Smooth muscle cell (in vitro differentiated cells): ENCODE results near the gene TRAIP. TPM values are rescaled to one million over a fixed set of nuclear protein-coding genes. Genes with fewer than 3 reads are reported as not detected.

Experiments used
- DNase-seq: peaks from one replicate; lab custom pipeline; 2025; ENCODE audit not compliant: unreplicated experiment; lab: John Stamatoyannopoulos, UW
- H2AFZ ChIP-seq: fragments of 200-600 bp; sonication (generic); 2 replicates; pipeline ENCODE4 v1.6.0; 2016; ENCODE audit warnings: antibody characterized with exemption, low read depth, mild to moderate bottlenecking
- H3F3A ChIP-seq: fragments of 200-600 bp; sonication (generic); 2 replicates; pipeline ENCODE4 v1.6.0; 2017; ENCODE audit warnings: antibody characterized with exemption, low read depth
- H3K27ac ChIP-seq: fragments of 200-600 bp; sonication (generic); 2 replicates; pipeline ENCODE4 v1.5.1; 2016; ENCODE audit warnings: low read depth, mild to moderate bottlenecking
- H3K27me3 ChIP-seq: fragments of 200-600 bp; sonication (generic); 2 replicates; pipeline ENCODE4 v1.6.1; 2016; ENCODE audit warnings: low read depth, mild to moderate bottlenecking
- H3K36me3 ChIP-seq: fragments of 200-600 bp; sonication (generic); 2 replicates; pipeline ENCODE4 v1.5.1; 2016; ENCODE audit warnings: low read depth
- H3K4me1 ChIP-seq: fragments of 200-600 bp; sonication (generic); 2 replicates; pipeline ENCODE4 v1.5.1; 2016; ENCODE audit warnings: low read depth
- H3K4me2 ChIP-seq: fragments of 200-600 bp; sonication (generic); 2 replicates; pipeline ENCODE4 v1.6.0; 2016; ENCODE audit warnings: mild to moderate bottlenecking
- H3K4me3 ChIP-seq: fragments of 200-600 bp; sonication (generic); 2 replicates; pipeline ENCODE4 v1.5.1; 2016; ENCODE audit warnings: mild to moderate bottlenecking
- H3K79me2 ChIP-seq: fragments of 200-600 bp; sonication (generic); 2 replicates; pipeline ENCODE4 v1.6.0; 2016; ENCODE audit warnings: low read depth, mild to moderate bottlenecking
- H3K9ac ChIP-seq: fragments of 200-600 bp; sonication (generic); 2 replicates; pipeline ENCODE4 v1.6.0; 2016; ENCODE audit warnings: low read depth
- H3K9me3 ChIP-seq: fragments of 200-600 bp; sonication (generic); replicated peaks from 2 replicates; pipeline ENCODE4 v1.5.1; 2016; ENCODE audit warnings: low read depth
- H4K20me1 ChIP-seq: fragments of 200-600 bp; sonication (generic); 2 replicates; pipeline ENCODE4 v1.6.0; 2016; ENCODE audit warnings: low read depth
- CTCF ChIP-seq: fragments of 200-600 bp; sonication (generic); IDR thresholded peaks from 2 replicates; pipeline ENCODE4 v1.5.1; 2017; ENCODE audit warnings: borderline replicate concordance, mild to moderate bottlenecking, antibody characterized with exemption; ENCODE audit not compliant: insufficient read depth, poor library complexity, severe bottlenecking
- whole genome bisulfite sequencing: methylation state at CpG from one replicate; pipeline ENCODE4 v1.1.7; 2016; ENCODE audit warnings: low lambda C conversion rate; 5-methylcytosine and 5-hydroxymethylcytosine counted together
- polyA plus RNA-seq: library from polyadenylated mRNA; unstranded; fragments of >200 nt; fragmentation: Nextera tagmentation; extraction: Ambion mirVana; gene quantifications from 2 replicates; pipeline ENCODE4 v1.2.1, GENCODE V29; 2016
- total RNA-seq: library from RNA; depleted of rRNA; stranded (reverse); fragments of >200 nt; gene quantifications from 2 replicates; pipeline ENCODE4 v1.2.3, GENCODE V29; 2014

The TRAIP gene
- total and polyA plus RNA-seq, 2 experiments from 2014 or later, result 1.1 to 3.3 TPM

- H3K27ac ChIP-seq, result no peak overlapping the region
- H4K20me1 ChIP-seq, result no peaks in the 10 kb centered on the region
- no peaks in the 10 kb centered on the region for H3K9me3 ChIP-seq
- no peaks in the 10 kb centered on the region for H3K27me3 ChIP-seq
- H2AFZ ChIP-seq, result no peak overlapping the region
- no peak overlapping the region for H3K9ac ChIP-seq
- H3K36me3 ChIP-seq, result no peaks in the 10 kb centered on the region
- no peak for TF ChIP-seq CTCF
- H3K4me1 ChIP-seq, result no peaks in the 10 kb centered on the region
- H3K4me2 ChIP-seq, result no peak overlapping the region
- no peaks in the 10 kb centered on the region for H3K79me2 ChIP-seq
- H3K4me3 ChIP-seq, result no peak overlapping the region
- no peak for DNase-seq
- 88% methylated on average over 10 of the region's 10 CpGs for WGBS
- no peaks in the 10 kb centered on the region for H3F3A ChIP-seq
Observed at GRCh38 chr3:49889296-49889695, 32.9 kb upstream of the TRAIP start.

DNA sequence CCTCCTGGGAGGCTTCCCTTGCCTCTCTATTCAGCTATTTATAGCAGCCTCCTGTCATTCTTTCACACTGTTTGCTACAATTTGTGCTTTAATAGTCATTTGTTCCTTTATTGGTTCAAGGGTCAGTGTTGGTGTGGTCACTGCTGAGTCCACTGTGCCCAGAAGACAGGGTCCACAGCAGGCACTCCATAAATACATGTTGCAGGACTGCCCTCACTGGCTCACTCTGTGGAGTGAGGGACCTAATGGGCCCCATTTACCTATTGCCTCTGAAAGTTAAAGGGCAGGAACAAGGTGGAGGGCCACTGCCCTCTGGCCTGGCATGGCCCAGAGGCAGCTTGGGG is 30.5 kb upstream of the TRAIP start:
- no peaks in the 10 kb centered on the region for H3K79me2 ChIP-seq
- no peaks in the 10 kb centered on the region for H4K20me1 ChIP-seq
- H3K4me2 ChIP-seq, result no peak overlapping the region
- peaks cover under 1% of the 10 kb centered on the region for H3K27me3 ChIP-seq
- no peaks in the 10 kb centered on the region for H3K4me1 ChIP-seq
- no peak overlapping the region for H2AFZ ChIP-seq
- no peak for TF ChIP-seq CTCF
- H3K27ac ChIP-seq, result no peak overlapping the region
- H3K9ac ChIP-seq, result no peak overlapping the region
- DNase-seq, result no peak
- no peak overlapping the region for H3K4me3 ChIP-seq
- no peaks in the 10 kb centered on the region for H3F3A ChIP-seq
- no peaks in the 10 kb centered on the region for H3K36me3 ChIP-seq
- no peaks in the 10 kb centered on the region for H3K9me3 ChIP-seq

GRCh38 chr3:49883998-49884397 is 27.6 kb upstream of the TRAIP start:
- Histone ChIP-seq H3K27ac (no peak overlapping the region), H3F3A (no peaks in the 10 kb centered on the region), H2AFZ (no peak overlapping the region), H3K36me3 (no peaks in the 10 kb centered on the region), H3K9me3 (no peaks in the 10 kb centered on the region), H3K79me2 (no peaks in the 10 kb centered on the region), H3K4me3 (no peak overlapping the region), H3K9ac (no peak overlapping the region), H3K4me2 (no peak overlapping the region), H4K20me1 (no peaks in the 10 kb centered on the region), H3K27me3 (peaks cover 3% of the 10 kb centered on the region), H3K4me1 (no peaks in the 10 kb centered on the region)
- DNase-seq, result no peak
- WGBS, result 86% methylated on average over 4 of the region's 4 CpGs
- TF ChIP-seq CTCF, result no peak

DNA sequence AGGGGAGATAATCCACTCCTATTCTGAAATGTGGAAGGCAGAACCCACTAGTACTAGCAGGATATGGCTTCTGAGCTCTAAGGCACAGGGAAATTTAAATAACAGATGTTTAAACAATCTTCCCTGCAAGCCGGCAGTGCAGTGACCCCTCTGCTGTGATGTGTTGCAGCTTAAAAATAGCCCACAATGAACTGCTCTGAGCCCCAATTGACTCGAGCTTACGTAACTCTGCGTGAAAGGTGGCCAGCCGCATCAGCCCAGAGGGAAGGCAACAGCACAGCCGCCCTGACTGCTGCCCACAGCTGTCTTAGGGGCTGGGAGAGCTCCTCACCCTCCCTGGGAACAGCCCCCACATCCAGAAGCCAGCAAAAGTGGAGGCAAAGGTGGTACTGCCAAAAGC is 25.8 kb upstream of the TRAIP start:
- DNase-seq, result no peak
- no peak overlapping the region for H3K4me3 ChIP-seq
- no peaks in the 10 kb centered on the region for H4K20me1 ChIP-seq
- no peak overlapping the region for H2AFZ ChIP-seq
- H3K79me2 ChIP-seq, result no peaks in the 10 kb centered on the region
- H3K9me3 ChIP-seq, result no peaks in the 10 kb centered on the region
- no peak overlapping the region for H3K9ac ChIP-seq
- WGBS, result 73% methylated on average over 6 of the region's 6 CpGs
- no peak overlapping the region for H3K4me2 ChIP-seq
- H3K36me3 ChIP-seq, result no peaks in the 10 kb centered on the region
- H3K4me1 ChIP-seq, result no peaks in the 10 kb centered on the region
- no peak overlapping the region for H3K27ac ChIP-seq
- peaks cover 3% of the 10 kb centered on the region for H3K27me3 ChIP-seq
- TF ChIP-seq CTCF, result no peak
- no peaks in the 10 kb centered on the region for H3F3A ChIP-seq
